B cell (primary cell): ENCODE results near the gene MYLK4. TPM values are rescaled to one million over a fixed set of nuclear protein-coding genes. Genes with fewer than 3 reads are reported as not detected.

Experiments used
- ATAC-seq: fragments of 200-7000 bp; cut with Tn5 transposase; one replicate; pipeline ENCODE4 v1.10.0; 2021; ENCODE audit warnings: low read depth, mild to moderate bottlenecking, moderate number of reproducible peaks, moderate library complexity
- CTCF ChIA-PET: fragments of 350-600 bp; sonication (Branson Sonifier 250); formaldehyde crosslinking; loops from one replicate; lab custom pipeline; 2021; ENCODE audit warnings: antibody characterized with exemption, inconsistent platforms; lab: Charles Lee
- POLR2A ChIA-PET: fragments of 350-600 bp; sonication (Branson Sonifier 250); formaldehyde crosslinking; loops from one replicate; lab custom pipeline; 2021; ENCODE audit warnings: antibody characterized with exemption; lab: Charles Lee
- DNase-seq: peaks from one replicate; pipeline ENCODE4 v3.0.0; 2013
- H2AFZ ChIP-seq: 2 replicates; pipeline ENCODE4 v1.6.1; 2012; ENCODE audit warnings: mild to moderate bottlenecking, low read depth, low read length; ENCODE audit not compliant: insufficient read depth, poor library complexity, severe bottlenecking
- H3K27ac ChIP-seq, 2 donors: 1 replicate in 1 of 2; 2 replicates in 1 of 2; pipeline ENCODE4 v1.5.1; 2012 to 2013; ENCODE audit warnings: low read length in 2 of 2, mild to moderate bottlenecking in 2 of 2, moderate library complexity in 1 of 2
- H3K27me3 ChIP-seq, 4 experiments: fragments of 200-600 bp in 1 of 4; sonication (generic) in 1 of 4; replicated peaks in 1 of 4; 1 replicate in 2 of 4; 2 replicates in 2 of 4; pipeline versions ENCODE4 v1.6.1 to v1.7.0; 2013 to 2016; ENCODE audit warnings: low read length in 3 of 4, mild to moderate bottlenecking in 2 of 4, mixed read lengths in 1 of 4, moderate library complexity in 1 of 4; ENCODE audit not compliant: insufficient read depth in 4 of 4, control insufficient read depth in 3 of 4; ENCODE audit errors: control extremely low read depth in 1 of 4
- H3K36me3 ChIP-seq, 2 experiments: replicated peaks in 1 of 2; 1 replicate in 1 of 2; 2 replicates in 1 of 2; pipeline versions ENCODE4 v1.6.1 to v1.7.1; 2013; ENCODE audit warnings: low read length in 1 of 2; ENCODE audit not compliant: insufficient read depth in 2 of 2, control insufficient read depth in 1 of 2; ENCODE audit errors: control extremely low read depth in 1 of 2, extremely low read depth in 1 of 2
- H3K4me1 ChIP-seq, 2 donors: fragments of 200-600 bp in 1 of 2; sonication (generic) in 1 of 2; 1 replicate in 1 of 2; 2 replicates in 1 of 2; pipeline versions ENCODE4 v1.5.1 to v1.6.1; 2013 to 2017; ENCODE audit warnings: low read length in 2 of 2; ENCODE audit not compliant: control insufficient read depth in 2 of 2, insufficient read depth in 2 of 2
- H3K4me2 ChIP-seq: replicated peaks from 2 replicates; pipeline ENCODE3; 2012; ENCODE audit warnings: mild to moderate bottlenecking, low read depth, low read length; ENCODE audit not compliant: poor library complexity, severe bottlenecking
- H3K4me3 ChIP-seq, 5 experiments: fragments of 200-600 bp in 1 of 5; sonication (generic) in 1 of 5; 1 replicate in 3 of 5; 2 replicates in 2 of 5; pipeline versions ENCODE4 v1.5.1 to v1.7.0; 2011 to 2016; ENCODE audit warnings: low read length in 4 of 5, mild to moderate bottlenecking in 4 of 5, low read depth in 2 of 5, control low read depth in 1 of 5, moderate library complexity in 1 of 5; ENCODE audit not compliant: insufficient read depth in 1 of 5; ENCODE audit errors: control extremely low read depth in 1 of 5, extremely low read depth in 1 of 5
- H3K79me2 ChIP-seq: fragments of 200-600 bp; sonication (generic); one replicate; pipeline ENCODE4 v1.6.0; 2016; ENCODE audit warnings: low read length; ENCODE audit not compliant: control insufficient read depth, insufficient read depth
- H3K9ac ChIP-seq: fragments of 200-600 bp; sonication (generic); 2 replicates; pipeline ENCODE4 v1.6.1; 2017; ENCODE audit warnings: mild to moderate bottlenecking, low read length, moderate library complexity
- H3K9me3 ChIP-seq, 3 donors: one replicate each; pipeline versions ENCODE4 v1.6.1 to v1.7.1; 2013; ENCODE audit warnings: low read length in 2 of 3; ENCODE audit not compliant: control insufficient read depth in 2 of 3, insufficient read depth in 1 of 3; ENCODE audit errors: control extremely low read depth in 1 of 3
- H4K20me1 ChIP-seq: 2 replicates; pipeline ENCODE4 v1.6.0; 2012; ENCODE audit warnings: mild to moderate bottlenecking, low read length; ENCODE audit not compliant: insufficient read depth, control insufficient read depth, poor library complexity, severe bottlenecking
- H3K27ac Mint-ChIP-seq: one replicate; pipeline ENCODE4 v1.8.0; 2021; ENCODE audit warnings: mixed read lengths
- H3K27me3 Mint-ChIP-seq: one replicate; pipeline ENCODE4 v1.8.0; 2021; ENCODE audit warnings: mixed read lengths
- H3K4me1 Mint-ChIP-seq: one replicate; pipeline ENCODE4 v1.8.0; 2021; ENCODE audit warnings: mixed read lengths
- H3K4me3 Mint-ChIP-seq: one replicate; pipeline ENCODE4 v1.8.0; 2021; ENCODE audit warnings: mixed read lengths
- H3K9me3 Mint-ChIP-seq: one replicate; pipeline ENCODE4 v1.8.0; 2022; ENCODE audit warnings: mixed read lengths; ENCODE audit not compliant: insufficient read depth
- CTCF ChIP-seq: fragments of 200-600 bp; IDR thresholded peaks from one replicate; pipeline ENCODE4 v1.8.0; 2022; ENCODE audit warnings: antibody characterized with exemption, mild to moderate bottlenecking
- EZH2 ChIP-seq: IDR thresholded peaks from 2 replicates; pipeline ENCODE4 v1.6.1; 2012; ENCODE audit warnings: borderline replicate concordance, low read depth, mild to moderate bottlenecking, moderate library complexity, low read length; ENCODE audit not compliant: insufficient read depth, poor library complexity, severe bottlenecking
- WGBS: methylation state at CpG from one replicate; pipeline ENCODE4 v1.1.5; 2013; ENCODE audit warnings: missing lambda C conversion rate; ENCODE audit not compliant: insufficient coverage; 5-methylcytosine and 5-hydroxymethylcytosine counted together
- intact Hi-C: fragments of 100-400 bp; cut with micrococcal nuclease; formaldehyde crosslinking; loops from one replicate; pipeline ENCODE4 v1.10.0; 2022
- polyA plus RNA-seq: library from polyadenylated mRNA; depleted of rRNA; stranded (reverse); fragments of >200 nt; gene quantifications from 2 replicates; pipeline ENCODE4 v1.2.3, GENCODE V29; 2012
- total RNA-seq, 2 donors: library from RNA; stranded (reverse); fragments of 120-200 nt in 1 of 2; gene quantifications; 1 replicate in 1 of 2; 2 replicates in 1 of 2; pipeline versions ENCODE4 v1.2.3 to v1.2.4, GENCODE V29; 2013 to 2022

The MYLK4 gene
- total and polyA plus RNA-seq, 2 donors (not counting 1 experiment from before 2014, with no cell fraction given): 0.51 to 1.2 TPM

GRCh38 chr6:2643130-2643529 lies 107.6 kb downstream of the MYLK4 start:
- Mint-ChIP-seq H3K4me1 (peaks cover 3% of the 10 kb centered on the region), H3K9me3 (no peaks in the 10 kb centered on the region), H3K27me3 (peaks cover 73% of the 10 kb centered on the region), H3K4me3 (no peak overlapping the region), H3K27ac (no peak overlapping the region)
- TF ChIP-seq EZH2 (no peak), CTCF (no peak)
- no peak overlapping the region for H3K4me3 ChIP-seq
- WGBS: no CpG with 5 or more reads among the region's 2 CpGs
- intact Hi-C loops: no loop called here
- no peak overlapping the region for H3K4me2 ChIP-seq
- peaks cover 0 to 4% (median 0%) of the 10 kb centered on the region in 3 donors for H3K9me3 ChIP-seq
- no peaks in the 10 kb centered on the region for H3K36me3 ChIP-seq
- no peak for ATAC-seq
- H3K4me1 ChIP-seq: no peaks in the 10 kb centered on the region
- CTCF ChIA-PET: interaction anchor here (5.5 kb wide), 1 partner anchor 8 kb away, joined by 45 read pairs; no protein-coding TSS in a partner anchor
- no peaks in the 10 kb centered on the region for H3K79me2 ChIP-seq
- no peak overlapping the region for H3K27ac ChIP-seq
- H4K20me1 ChIP-seq: no peaks in the 10 kb centered on the region
- POLR2A ChIA-PET: no interaction called here
- peaks cover 0 to 7% (median 4%) of the 10 kb centered on the region in 4 experiments for H3K27me3 ChIP-seq
- H3K9ac ChIP-seq: no peak overlapping the region
- no peak for DNase-seq
- H2AFZ ChIP-seq: no peak overlapping the region

GRCh38 chr6:2641044-2641725 lies 109.5 kb downstream of the MYLK4 start:
- Histone ChIP-seq H3K9me3 (peaks cover 0 to 4% (median 0%) of the 10 kb centered on the region in 3 donors), H3K4me1 (no peaks in the 10 kb centered on the region), H3K4me3 (no peak overlapping the region), H4K20me1 (no peaks in the 10 kb centered on the region), H3K36me3 (no peaks in the 10 kb centered on the region), H3K9ac (no peak overlapping the region), H3K4me2 (no peak overlapping the region), H3K79me2 (no peaks in the 10 kb centered on the region), H3K27ac (no peak overlapping the region), H3K27me3 (peaks cover 0 to 7% (median 2%) of the 10 kb centered on the region in 4 experiments), H2AFZ (no peak overlapping the region)
- POLR2A ChIA-PET: no interaction called here
- H3K9me3 Mint-ChIP-seq: no peaks in the 10 kb centered on the region
- H3K4me3 Mint-ChIP-seq: no peak overlapping the region
- DNase-seq (no peak), ATAC-seq (no peak)
- CTCF ChIA-PET: no interaction called here
- TF ChIP-seq EZH2: no peak
- no peak for TF ChIP-seq CTCF
- no peak overlapping the region for H3K27ac Mint-ChIP-seq
- peaks cover 3% of the 10 kb centered on the region for H3K4me1 Mint-ChIP-seq
- intact Hi-C loops: no loop called here
- H3K27me3 Mint-ChIP-seq: peaks cover 70% of the 10 kb centered on the region
- 63% methylated on average over 9 of the region's 14 CpGs for WGBS
